UCSD-AML1 (cell line): ENCODE data around the gene GSTA5.
"Not testable (repeated sequence)": the region's sequence is repeated elsewhere in the genome, so short reads cannot be mapped to it uniquely, and the experiment has no call there.

Source experiments
- DNase-seq: peaks from one replicate; lab custom pipeline; 2025; ENCODE audit not compliant: unreplicated experiment; lab: John Stamatoyannopoulos, UW

The GSTA5 gene

DNA sequence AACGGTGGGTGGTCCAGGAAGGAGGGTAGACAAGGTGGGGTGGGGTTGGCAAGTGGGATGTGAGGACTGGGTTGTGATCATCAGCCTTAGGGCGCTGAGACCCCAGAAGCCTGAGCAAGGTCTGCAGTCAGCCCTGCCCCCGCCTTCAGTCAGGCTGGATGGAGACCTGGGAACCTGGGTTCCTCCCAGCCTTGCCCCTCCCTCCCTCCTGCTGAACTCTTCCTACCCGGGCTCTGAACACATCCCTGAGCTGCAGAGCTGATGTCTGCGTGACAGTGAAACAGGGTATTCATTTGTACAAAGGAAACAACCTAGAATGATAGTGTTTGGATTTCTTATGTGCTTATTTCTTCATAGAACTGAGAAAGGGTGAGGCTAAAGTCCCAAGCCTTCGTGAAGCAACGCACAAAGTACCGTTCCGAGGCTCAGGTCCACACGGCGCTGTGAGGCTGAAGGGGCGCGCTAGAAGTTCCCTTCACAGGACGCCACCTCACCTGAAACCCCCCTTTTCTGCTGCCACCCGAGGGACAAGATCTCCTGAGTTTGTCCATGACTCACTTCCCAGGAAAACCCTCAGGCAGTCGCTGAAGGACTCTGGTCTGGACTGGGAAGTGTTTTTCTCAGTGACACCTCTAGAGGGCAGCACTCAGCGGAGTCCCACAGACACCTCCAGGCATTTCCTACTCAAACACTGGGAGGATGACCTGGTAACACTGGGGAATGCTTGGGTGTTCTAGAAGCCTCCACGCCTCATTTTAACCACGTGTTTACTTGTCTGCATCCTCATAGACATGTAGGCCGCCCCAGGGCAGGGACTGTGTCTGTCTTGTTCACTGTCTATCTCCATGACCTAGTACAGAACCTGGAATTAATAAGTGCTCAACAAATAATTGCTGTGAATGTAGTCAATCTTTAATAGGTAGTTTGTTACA, 1.2 kb downstream of the GSTA5 start:
- DNase-seq: peak; percentile 42

DNA sequence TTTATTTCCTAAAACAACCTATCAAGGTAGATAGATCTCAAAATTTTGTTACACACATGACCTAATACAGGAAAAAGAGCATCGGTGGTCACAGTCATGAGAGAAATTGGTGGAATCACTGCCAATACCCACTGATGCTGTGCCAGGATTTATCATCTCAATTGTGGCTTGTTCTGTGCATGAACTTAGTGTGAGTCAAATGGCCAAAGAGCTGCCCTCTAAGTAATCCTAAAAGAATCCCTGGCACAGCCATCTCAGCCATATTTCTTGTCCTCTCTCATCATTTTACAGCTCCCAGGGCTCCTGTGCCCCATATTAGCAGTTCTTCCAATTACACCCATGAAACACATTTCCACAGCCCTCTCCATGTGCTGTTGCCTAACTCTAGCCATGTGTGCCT, 6.1 kb downstream of the GSTA5 start:
- no peak for DNase-seq

DNA sequence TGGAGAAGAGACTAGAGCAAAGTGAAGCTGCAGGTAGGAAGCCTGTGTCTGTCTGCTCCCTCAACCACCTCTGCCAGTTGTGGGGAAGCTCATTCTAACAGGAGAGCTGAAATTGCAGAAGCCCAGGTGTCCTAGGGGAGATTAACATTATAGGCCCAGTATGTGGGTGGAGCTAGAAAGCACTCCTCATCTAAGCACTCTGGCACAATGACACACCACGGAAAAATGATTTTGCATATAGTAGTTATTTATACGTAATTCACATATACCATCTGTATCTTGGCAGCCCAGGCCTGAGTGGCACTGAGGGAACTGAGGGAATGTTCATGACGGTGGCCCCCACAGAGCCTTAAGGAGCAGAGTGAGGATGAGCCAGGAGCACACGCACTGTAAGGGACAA, 9.7 kb downstream of the GSTA5 start:
- not testable (repeated sequence) for DNase-seq

DNA sequence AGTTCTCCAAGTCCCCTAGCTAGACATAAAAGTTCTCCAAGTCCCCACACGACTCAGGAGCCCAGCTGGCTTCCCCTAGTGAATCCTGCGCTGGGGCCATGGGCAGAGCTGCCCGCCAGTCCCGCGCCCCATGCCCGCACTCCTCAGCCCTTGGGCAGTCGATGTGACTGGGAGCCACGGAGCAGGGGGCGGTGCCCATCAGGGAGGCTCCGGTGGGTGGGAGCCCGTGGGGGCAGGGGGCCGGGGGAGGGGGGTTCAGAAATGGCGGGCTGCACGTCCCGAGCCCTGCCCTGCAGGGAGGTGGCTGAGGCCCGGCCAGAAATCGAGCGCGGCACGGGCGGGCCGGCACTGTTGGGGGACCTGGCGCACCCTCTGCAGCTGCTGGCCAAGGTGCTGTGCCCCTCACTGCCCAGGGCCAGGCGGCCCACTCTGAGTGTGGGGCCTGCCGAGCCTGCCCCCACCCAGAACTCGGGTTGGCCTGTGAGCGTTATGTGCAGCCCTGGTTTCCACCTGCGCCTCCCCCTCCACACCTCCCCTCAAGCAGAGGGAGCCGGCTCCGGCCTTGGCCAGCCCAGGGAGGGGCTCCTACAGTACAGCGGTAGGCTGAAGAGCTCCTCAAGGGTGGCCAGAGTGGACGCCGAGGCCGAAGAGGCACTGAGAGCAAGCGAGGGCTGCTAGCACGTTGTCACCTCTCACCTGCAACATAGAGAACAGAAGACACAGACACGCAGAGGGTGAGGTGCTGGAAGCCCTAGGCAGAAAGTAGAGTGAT, 11.4 kb downstream of the GSTA5 start:
- no peak for DNase-seq

DNA sequence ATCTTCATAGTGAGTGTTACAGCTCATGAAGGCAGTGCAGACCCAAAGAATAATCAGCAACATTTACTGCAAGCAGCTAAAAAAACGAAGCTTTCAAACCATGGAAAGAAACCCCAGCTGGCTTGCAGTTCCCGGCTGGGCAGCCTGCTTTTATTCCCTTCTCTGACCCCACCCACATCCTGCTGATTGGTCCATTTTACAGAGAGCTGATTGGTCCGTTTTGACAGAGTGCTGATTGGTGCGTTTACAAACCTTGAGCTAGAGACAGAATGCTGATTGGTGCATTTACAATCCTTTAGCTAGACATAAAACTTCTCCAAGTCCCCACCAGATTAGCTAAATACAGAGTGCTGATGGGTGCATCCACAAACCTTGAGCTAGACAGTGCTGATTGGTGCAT, 12.0 kb downstream of the GSTA5 start:
- not testable (repeated sequence) for DNase-seq

DNA sequence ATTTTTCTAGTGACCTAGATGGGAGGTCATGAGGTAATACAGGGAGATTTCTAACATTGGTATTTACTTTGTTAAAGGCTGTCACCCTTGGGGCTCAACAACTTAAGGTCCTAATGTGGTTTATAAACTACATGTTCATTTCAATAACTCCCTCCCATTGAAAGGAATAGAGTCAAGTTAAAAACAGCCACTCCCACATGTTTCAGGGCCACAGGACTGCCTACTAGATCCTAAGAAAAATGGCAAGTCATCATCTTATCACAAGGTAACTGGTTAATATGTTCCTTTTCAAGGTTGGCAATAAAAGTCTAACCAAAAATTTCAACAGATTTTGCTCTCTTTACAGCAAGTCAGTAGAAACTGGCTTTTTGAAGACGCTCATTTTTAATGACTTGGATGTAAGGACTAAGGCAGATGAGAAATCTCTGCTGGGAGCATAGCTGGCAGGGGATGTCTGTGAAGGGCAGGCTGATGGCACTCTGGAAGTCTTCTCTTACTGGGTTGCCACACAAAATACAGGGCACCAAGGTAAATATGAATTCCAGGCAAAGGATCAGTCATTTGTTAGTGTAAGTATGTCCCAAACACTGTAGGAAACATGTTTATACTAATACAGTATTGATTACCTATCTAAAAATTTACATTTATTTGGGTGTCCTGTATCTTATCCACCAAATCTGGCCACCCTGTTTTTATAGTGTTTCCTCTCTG, 13.4 kb downstream of the GSTA5 start:
- DNase-seq: not testable (repeated sequence)

DNA sequence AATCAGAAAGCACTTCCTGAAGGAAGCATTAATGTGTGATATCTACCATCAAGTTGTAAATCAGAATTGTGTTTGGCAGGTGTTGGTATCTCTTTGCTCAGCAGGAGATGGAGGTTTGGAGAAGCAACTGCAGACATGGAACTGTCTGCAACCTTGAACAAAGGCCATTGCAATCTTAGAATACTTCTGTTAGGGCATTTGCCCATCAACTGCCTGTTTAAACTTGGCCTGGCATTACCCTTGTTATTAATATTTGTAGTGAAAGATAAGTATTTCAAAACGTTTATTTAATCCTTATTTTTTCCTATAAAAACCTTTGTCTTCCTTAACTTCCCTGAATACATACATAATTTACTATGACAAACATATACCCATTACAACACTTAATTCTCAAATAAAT, 14.1 kb downstream of the GSTA5 start:
- DNase-seq: no peak

DNA sequence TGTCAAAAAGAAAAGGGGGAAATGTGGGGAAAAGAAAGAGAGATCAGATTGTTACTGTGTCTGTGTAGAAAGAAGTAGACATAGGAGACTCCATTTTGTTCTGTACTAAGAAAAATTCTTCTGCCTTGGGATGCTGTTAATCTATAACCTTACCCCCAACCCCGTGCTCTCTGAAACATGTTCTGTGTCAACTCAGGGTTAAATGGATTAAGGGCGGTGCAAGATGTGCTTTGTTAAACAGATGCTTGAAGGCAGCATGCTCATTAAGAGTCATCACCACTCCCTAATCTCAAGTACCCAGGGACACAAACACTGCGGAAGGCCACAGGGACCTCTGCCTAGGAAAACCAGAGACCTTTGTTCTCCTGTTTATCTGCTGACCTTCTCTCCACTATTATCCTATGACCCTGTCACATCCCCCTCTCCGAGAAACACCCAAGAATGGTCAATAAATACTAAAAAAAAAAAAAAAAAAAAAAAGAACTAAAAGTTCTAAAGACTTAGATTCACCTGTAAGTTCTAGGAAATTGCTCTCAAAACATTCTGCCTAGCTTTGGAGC, 14.6 kb downstream of the GSTA5 start:
- not testable (repeated sequence) for DNase-seq

DNA sequence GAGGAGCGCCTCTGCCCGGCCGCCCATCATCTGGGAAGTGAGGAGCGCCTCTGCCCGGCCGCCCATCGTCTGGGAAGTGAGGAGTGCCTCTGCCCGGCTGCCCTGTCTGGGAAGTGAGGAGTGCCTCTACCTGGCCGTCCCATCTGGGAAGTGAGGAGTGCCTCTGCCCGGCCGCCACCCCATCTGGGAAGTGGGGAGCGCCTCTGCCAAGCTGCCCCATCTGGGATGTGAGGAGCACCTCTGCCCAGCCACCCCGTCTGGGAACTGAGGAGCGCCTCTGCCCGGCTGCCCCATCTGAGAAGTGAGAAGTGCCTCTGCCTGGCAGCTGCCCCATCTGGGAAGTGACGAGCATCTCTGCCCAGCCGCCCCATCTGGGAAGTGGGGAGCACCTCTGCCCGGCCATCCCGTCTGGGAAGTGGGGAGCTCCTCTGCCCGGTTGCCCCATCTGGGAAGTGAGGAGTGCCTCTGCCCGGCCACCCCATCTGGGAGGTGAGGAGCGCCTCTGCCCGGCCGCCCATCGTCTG, 15.3 kb downstream of the GSTA5 start:
- DNase-seq: not testable (repeated sequence)

DNA sequence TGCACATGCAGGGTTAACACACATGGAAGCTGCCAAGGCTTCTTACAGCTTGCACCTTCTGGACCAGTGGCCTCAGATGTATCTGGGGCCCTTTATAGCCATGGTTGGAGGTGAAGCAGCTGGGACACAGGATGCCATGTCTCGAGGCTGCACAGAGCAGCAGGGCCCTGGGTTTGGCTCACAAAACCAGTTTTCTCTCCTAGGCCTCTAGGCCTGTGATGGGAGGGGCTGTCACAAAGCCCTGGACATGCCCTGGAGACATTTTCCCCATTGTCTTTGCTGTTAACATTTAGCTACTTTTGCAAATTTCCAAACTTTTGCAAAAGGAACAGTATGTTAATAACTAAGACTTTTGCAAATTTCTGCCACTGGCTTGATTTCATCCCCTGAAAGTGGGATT, 18.8 kb downstream of the GSTA5 start:
- DNase-seq: no peak

DNA sequence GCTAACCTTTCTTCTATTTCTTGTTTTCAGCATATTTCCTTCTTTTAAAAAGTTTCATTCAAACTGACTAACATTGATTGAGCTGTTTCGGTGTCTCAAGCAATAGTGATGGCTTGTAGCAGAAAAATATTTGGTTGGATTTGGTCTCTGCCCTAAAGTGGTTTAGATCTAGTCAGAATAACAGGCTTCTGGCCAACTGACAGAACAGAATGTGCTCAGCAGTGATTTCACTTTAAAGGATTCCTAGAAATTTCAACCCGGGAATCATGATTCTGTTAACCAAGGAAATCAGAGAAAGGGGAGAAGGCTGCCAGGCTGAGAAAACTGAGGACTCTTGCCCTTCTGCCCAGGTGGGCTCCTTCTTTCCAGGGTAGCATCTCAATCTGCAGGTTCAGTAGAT, 20.4 kb downstream of the GSTA5 start:
- DNase-seq: no peak

DNA sequence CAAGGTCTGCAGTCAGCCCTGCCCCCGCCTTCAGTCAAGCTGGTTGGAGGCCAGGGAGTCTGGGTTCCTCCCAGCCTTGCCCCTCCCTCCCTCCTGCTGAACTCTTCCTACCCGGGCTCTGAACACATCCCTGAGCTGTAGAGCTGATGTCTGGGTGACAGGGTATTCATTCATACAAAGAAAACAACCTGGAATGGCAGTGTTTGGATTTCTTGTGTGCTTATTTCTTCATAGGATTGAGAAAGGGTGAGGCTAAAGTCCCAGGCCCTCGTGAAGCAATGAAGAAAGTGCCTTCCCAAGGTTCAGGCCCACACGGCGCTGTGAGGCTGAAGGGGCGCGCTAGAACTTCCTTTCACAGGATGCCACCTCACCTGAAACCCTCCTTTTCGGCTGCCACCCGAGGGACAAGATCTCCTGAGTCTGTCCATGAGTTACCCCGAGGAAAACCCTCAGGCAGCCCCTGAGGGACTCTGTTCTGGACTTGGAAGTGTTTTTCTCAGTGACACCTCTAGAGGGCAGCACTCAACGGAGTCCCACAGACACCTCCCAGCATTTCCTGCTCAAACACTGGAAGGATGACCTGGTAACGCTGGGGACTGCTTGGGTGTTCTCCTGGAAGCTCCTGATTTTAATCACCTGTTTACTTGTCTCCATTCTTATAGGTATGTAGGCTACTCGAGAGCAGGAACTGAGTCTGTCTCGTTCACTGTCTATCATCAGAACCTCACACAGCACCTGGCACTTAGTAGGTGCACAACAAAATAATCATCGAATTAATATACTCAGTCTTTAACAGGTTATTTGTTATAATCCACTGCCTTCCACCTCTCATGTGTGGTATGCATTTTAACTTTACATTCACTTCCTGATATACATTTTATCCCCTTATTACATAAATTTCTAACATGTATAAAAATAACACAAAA, 25.2 kb downstream of the GSTA5 start:
- peak; percentile 26 for DNase-seq

DNA sequence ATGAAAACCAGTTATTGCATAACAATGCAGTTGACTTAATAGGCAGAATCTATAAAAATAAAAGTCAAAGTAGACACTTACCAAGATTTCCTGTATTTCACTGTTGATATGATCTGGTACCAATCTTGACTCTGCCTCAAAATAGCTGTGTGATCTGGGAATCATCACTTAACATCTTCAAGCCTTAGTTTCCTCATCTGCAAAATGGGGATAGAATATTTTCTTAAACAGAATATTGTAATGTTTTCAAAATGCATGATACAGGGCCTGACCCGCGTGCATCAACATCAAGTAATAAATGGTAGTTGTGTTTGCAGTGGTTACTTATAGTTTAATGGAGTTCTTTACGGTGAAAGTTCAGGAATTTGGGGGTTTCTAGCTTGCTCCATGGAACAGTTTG, 26.1 kb downstream of the GSTA5 start:
- not testable (repeated sequence) for DNase-seq

DNA sequence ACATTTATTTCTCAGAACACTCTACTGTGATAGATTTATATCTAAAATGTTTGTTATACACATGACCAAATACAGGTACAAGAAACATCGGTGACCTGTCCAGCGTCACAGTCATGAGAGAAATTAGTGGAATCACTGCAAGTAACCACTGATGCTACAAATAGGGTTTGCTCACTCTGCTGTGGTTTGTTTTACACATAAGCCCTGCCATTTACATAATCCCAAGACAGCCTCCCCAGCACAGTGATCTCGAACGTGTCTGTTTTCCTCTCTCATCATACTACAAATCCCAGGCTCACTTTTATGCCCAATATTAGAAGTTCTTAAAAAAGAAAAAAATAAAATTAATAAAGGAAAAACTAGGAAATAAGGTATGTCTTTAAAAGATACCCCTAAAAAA, 30.8 kb downstream of the GSTA5 start:
- DNase-seq: not testable (repeated sequence)

DNA sequence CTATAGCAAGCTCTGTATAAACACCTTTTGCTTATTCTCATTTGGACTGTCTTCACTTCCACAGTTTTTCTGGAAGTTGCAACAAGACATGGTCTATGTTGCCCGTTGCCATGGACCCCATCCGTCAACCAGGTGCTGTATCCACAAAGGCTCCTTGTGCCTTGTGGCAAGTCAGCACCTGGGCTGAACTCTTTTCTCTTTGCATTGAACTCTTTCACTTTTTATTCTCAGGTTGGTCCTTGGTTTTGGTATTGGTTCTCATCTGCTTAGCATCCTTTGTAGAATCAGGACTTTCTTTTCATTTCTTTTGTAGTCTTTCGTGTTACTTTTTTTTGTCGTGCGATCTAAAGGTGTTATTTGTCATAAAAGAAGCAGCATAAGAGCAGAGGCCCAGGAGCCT, 32.0 kb downstream of the GSTA5 start:
- no peak for DNase-seq

DNA sequence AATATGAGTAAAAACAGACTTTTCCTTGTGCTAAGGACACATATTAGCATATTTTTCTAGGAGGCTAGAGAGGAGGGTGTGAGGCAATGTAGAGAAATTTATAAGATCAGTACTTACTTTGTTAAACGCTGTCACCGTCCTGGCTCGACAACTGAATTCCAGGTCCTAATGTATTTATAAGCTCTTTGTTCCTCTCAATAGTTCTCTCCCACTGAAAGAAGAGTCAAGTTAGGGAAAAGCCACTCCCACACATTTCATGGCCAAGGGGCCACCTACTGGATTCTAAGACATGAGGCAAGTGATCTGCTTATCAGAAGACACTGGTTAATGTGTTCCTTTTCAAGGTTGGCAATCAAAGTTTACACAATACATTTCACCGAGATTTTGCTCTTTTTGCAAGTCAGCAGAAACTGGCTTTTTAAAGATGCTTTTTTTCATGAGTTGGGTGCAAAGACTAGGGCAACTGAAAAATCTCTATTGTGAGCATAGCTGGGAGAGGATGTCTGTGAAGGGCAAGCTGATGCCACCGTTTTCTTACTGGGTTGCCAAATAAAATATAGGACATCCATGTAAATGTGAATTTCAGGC, 36.9 kb downstream of the GSTA5 start, which contains the start of gene GSTA1:
Gene GSTA1, minus strand, starts transcription at position 149 of the 588 bp plus-strand sequence. CDS start 4,549 bp downstream, outside the sequence.
- not testable (repeated sequence) for DNase-seq

DNA sequence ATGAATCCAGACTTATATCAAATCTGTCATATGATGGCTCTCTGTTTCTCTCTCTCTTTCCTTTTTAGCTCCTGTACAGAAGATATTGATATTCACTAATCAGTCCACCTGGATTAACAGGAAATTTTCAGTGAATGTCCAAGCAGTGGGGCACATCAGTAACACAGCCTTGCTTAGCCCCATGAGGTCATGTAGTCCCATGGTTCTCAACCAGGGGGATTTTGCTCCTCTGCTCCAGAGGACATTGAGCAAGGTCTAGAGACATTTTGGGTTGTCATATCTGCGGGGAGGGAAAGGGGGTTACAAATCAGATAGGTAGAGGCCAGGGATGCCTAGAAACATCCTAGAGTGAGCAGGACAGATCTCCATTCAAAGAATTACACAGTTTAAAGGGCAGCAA, 37.8 kb downstream of the GSTA5 start:
- no peak for DNase-seq

DNA sequence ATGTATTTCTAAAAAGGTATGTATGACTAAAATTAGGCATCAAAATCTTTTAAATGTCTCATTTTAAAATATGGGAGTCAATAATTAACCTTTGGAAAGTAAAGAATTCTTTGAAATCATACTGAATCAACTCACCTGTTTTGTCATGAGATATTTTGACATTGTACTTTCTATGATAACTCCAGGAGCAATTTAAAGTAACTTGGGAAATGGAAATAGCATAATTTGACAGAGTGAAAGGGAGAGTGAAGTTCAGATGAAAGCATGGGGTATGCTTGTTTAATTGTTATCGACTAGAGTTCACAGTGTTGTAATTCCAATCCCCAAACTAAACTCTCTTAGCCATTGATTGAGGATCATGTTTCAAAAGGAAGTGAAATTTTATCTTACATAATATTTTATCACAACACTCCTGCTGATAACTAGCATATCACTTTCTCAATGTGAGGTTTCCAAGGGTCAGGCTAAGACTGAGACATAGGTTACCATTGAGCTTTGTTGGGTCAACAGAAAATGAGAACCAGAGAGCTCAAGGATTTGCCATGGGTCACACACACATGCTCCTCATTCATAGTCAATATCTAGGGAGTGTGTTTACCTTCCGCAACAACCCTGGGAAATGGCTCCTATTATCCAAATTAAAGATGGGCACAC, 39.3 kb downstream of the GSTA5 start:
- DNase-seq: no peak

DNA sequence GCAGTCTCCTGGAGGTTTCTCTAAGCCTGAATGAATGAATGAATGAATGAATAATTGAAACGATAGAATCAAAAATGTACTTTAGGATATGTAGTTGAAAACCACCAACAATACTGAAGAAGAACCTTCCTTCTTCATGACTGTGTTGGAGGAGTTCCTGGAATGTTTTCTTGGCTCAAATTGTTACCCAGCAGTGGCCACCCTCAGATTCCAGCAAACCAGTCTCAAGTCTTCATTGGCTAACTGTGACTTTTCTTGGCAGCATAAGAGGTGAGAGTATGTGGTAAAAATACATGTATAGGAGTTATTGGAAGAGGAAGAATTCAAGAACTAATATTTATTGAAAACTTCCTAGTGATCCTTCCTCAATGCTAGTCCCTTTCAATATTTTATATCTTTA, 41.3 kb downstream of the GSTA5 start:
- DNase-seq: not testable (repeated sequence)
